Esophagus squamous epithelium (tissue), 5 donors: Measurements from ENCODE around the gene ANGPTL4. TPM values are rescaled to one million over a fixed set of nuclear protein-coding genes. Genes with fewer than 3 reads are reported as not detected.

Experiments used
- DNase-seq: peaks from one replicate; lab custom pipeline; 2025; lab: John Stamatoyannopoulos, UW
- H3K27ac ChIP-seq, 4 donors: fragments of 200-600 bp; sonication (generic); one replicate each; pipeline ENCODE4 v1.5.1; 2016 to 2019; ENCODE audit warnings: mild to moderate bottlenecking in 1 of 4
- H3K27me3 ChIP-seq, 4 donors: fragments of 200-600 bp; sonication (generic); 1 replicate in 3 of 4; 2 replicates in 1 of 4; pipeline versions ENCODE4 v1.5.1 to v1.6.0; 2017 to 2021; ENCODE audit warnings: antibody characterized with exemption in 1 of 4
- H3K36me3 ChIP-seq, 3 donors: fragments of 200-600 bp; sonication (generic); one replicate each; pipeline ENCODE4 v1.5.1; 2016 to 2019
- H3K4me1 ChIP-seq, 3 donors: fragments of 200-600 bp; sonication (generic); one replicate each; pipeline ENCODE4 v1.5.1; 2017 to 2019
- H3K4me3 ChIP-seq, 4 donors: fragments of 200-600 bp; sonication (generic); 1 replicate in 3 of 4; 2 replicates in 1 of 4; pipeline ENCODE4 v1.5.1; 2016 to 2019; ENCODE audit warnings: mild to moderate bottlenecking in 2 of 4, moderate library complexity in 1 of 4
- H3K9me3 ChIP-seq, 3 donors: fragments of 200-600 bp; sonication (generic); one replicate each; pipeline ENCODE4 v1.5.1; 2016 to 2019
- CTCF ChIP-seq, 6 experiments: fragments of 450-650 bp in 4 of 6; fragments of 200-600 bp in 2 of 6; sonication (generic) in 2 of 6; IDR thresholded peaks; one replicate each; pipeline ENCODE4 v1.5.1; 2016 to 2019; ENCODE audit warnings: antibody characterized with exemption in 6 of 6, mild to moderate bottlenecking in 4 of 6, moderate library complexity in 4 of 6
- POLR2A ChIP-seq, 4 donors: fragments of 450-650 bp; IDR thresholded peaks; one replicate each; pipeline ENCODE4 v1.6.1; 2017; ENCODE audit warnings: antibody characterized with exemption in 4 of 4, mild to moderate bottlenecking in 4 of 4, moderate library complexity in 3 of 4
- WGBS, 2 donors: methylation state at CpG; one replicate each; pipeline ENCODE4 v1.1.5; 2018; 5-methylcytosine and 5-hydroxymethylcytosine counted together
- intact Hi-C: fragments of 100-400 bp; cut with DNase I; formaldehyde crosslinking; loops from one replicate; pipeline ENCODE4 v1.15.0; 2022
- total RNA-seq, 4 donors: library from RNA; depleted of rRNA; stranded (reverse); fragments of >200 nt; gene quantifications; one replicate each; pipeline ENCODE4 v1.1.0, GENCODE V29; 2016
- donor health status: DM: yes; HTN: yes; CAD: no.

ANGPTL4 gene
- total RNA-seq, 4 donors from 2014 or later = 17.0 to 37.1 (median 19.2) TPM

GRCh38 chr19:8324186-8325050 is 39.5 kb upstream of the ANGPTL4 start:
- Histone ChIP-seq H3K27ac (peak overlapping the region in 2 of 4 donors; percentile 23 to 58), H3K9me3 (no peaks in the 10 kb centered on the region), H3K36me3 (peaks cover 0 to 22% (median 6%) of the 10 kb centered on the region in 3 donors), H3K4me1 (peaks cover 25 to 47% (median 29%) of the 10 kb centered on the region in 3 donors), H3K4me3 (no peak overlapping the region), H3K27me3 (no peaks in the 10 kb centered on the region)
- no peak for TF ChIP-seq POLR2A (IDR thresholded peaks at IDR 0.05)
- no peak for TF ChIP-seq CTCF (IDR thresholded peaks at IDR 0.05)
- no peak for DNase-seq
- intact Hi-C loops = no loop called here
- WGBS, 2 donors = 40 to 86% methylated on average over 4 to 5 of the region's 17 CpGs

GRCh38 chr19:8325454-8325853 is 38.5 kb upstream of the ANGPTL4 start:
- WGBS, 2 donors = 69 to 72% methylated on average over 1 of the region's 3 CpGs
- intact Hi-C loops = no loop called here

GRCh38 chr19:8329996-8330395 is 34.0 kb upstream of the ANGPTL4 start:
- DNase-seq = no peak
- H3K4me3 ChIP-seq = no peak overlapping the region
- no peaks in the 10 kb centered on the region for H3K9me3 ChIP-seq
- no peaks in the 10 kb centered on the region for H3K36me3 ChIP-seq
- no peak for TF ChIP-seq POLR2A (IDR thresholded peaks at IDR 0.05)
- TF ChIP-seq CTCF (IDR thresholded peaks at IDR 0.05) = no peak
- H3K4me1 ChIP-seq = peaks cover 13 to 23% (median 15%) of the 10 kb centered on the region in 3 donors
- intact Hi-C loops = no loop called here
- WGBS, 2 donors = 35 to 56% methylated on average over 3 of the region's 3 CpGs
- H3K27me3 ChIP-seq = peaks cover 0 to 32% (median 5%) of the 10 kb centered on the region in 4 donors
- no peak overlapping the region for H3K27ac ChIP-seq

More at GRCh38 chr19:8325454-8325853, 38.5 kb upstream of the ANGPTL4 start:
- no peak overlapping the region for H3K4me3 ChIP-seq
- TF ChIP-seq POLR2A (IDR thresholded peaks at IDR 0.05) = no peak
- TF ChIP-seq CTCF (IDR thresholded peaks at IDR 0.05) = no peak
- peak overlapping the region in 1 of 4 donors; percentile 12 for H3K27ac ChIP-seq
- DNase-seq = no peak
- no peaks in the 10 kb centered on the region for H3K27me3 ChIP-seq
- H3K9me3 ChIP-seq = no peaks in the 10 kb centered on the region
- peaks cover 0 to 22% (median 6%) of the 10 kb centered on the region in 3 donors for H3K36me3 ChIP-seq
- H3K4me1 ChIP-seq = peaks cover 16 to 37% (median 21%) of the 10 kb centered on the region in 3 donors

GRCh38 chr19:8331263-8331845 is 32.6 kb upstream of the ANGPTL4 start:
- no peak overlapping the region for H3K4me3 ChIP-seq
- H3K9me3 ChIP-seq = no peaks in the 10 kb centered on the region
- peaks cover 0 to 44% (median 5%) of the 10 kb centered on the region in 4 donors for H3K27me3 ChIP-seq
- TF ChIP-seq POLR2A (IDR thresholded peaks at IDR 0.05) (no peak), CTCF (IDR thresholded peaks at IDR 0.05) (no peak)
- no peak overlapping the region for H3K27ac ChIP-seq
- DNase-seq = no peak
- WGBS, 2 donors = 72 to 78% methylated on average over 3 to 5 of the region's 8 CpGs
- intact Hi-C loops = no loop called here
- peaks cover 13 to 34% (median 25%) of the 10 kb centered on the region in 3 donors for H3K4me1 ChIP-seq
- no peaks in the 10 kb centered on the region for H3K36me3 ChIP-seq
